Endothelial cell of umbilical vein (primary cell): Measurements from ENCODE around the gene IMPDH2.

Source experiments
- CTCF ChIP-seq, 2 donors: IDR thresholded peaks; 1 replicate in 1 of 2; 2 replicates in 1 of 2; pipeline ENCODE4 v1.5.1; 2011; ENCODE audit warnings: low read length in 2 of 2, mild to moderate bottlenecking in 2 of 2, moderate library complexity in 2 of 2, control low read depth in 1 of 2, inconsistent platforms in 1 of 2, low read depth in 1 of 2; ENCODE audit not compliant: insufficient read depth in 1 of 2; ENCODE audit errors: extremely low read depth in 1 of 2
- EZH2 ChIP-seq: IDR thresholded peaks from 2 replicates; pipeline ENCODE4 v1.6.1; 2012; ENCODE audit warnings: borderline replicate concordance, low read depth, mild to moderate bottlenecking, moderate library complexity, low read length, inconsistent platforms; ENCODE audit not compliant: severe bottlenecking
- GATA2 ChIP-seq: IDR thresholded peaks from 2 replicates; pipeline ENCODE4 v1.7.0; 2011; ENCODE audit warnings: low read depth, mild to moderate bottlenecking, moderate library complexity, mixed read lengths, low read length; ENCODE audit not compliant: insufficient read length, insufficient read depth
- MAX ChIP-seq: IDR thresholded peaks from 2 replicates; pipeline ENCODE4 v1.6.1; 2011; ENCODE audit not compliant: insufficient read depth, insufficient read length
- POLR2A ChIP-seq: IDR thresholded peaks from 2 replicates; pipeline ENCODE4 v1.6.1; 2012; ENCODE audit warnings: low read depth, mild to moderate bottlenecking, control low read depth, low read length
- POLR2AphosphoS5 ChIP-seq: IDR thresholded peaks from 2 replicates; pipeline ENCODE4 v1.6.1; 2012; ENCODE audit warnings: low read depth, mild to moderate bottlenecking, control low read depth, low read length, moderate library complexity; ENCODE audit not compliant: insufficient read depth

- no peak for TF ChIP-seq EZH2
- no peak for TF ChIP-seq CTCF (IDR thresholded peaks at IDR 0.05; ENCODE audit: extremely low read depth in 1 of 2, insufficient read depth in 1 of 2, low read depth in 1 of 2, low read length in 2 of 2)
- TF ChIP-seq POLR2AphosphoS5: no peak
- no peak for TF ChIP-seq POLR2A
- no peak for TF ChIP-seq MAX
- TF ChIP-seq GATA2: no peak
These were observed 29.9 kb downstream of the IMPDH2 start for GRCh38 chr3:48999085-48999858.
